ENCODE results near the gene GSTK1. TPM values are rescaled to one million over a fixed set of nuclear protein-coding genes. Genes with fewer than 3 reads are reported as not detected.

The GSTK1 gene
- total and polyA plus RNA-seq, 9 of the 15 experiments (the other 6 are each of a cell fraction or from before 2014, with no cell fraction given): 155 to 441 (median 233) TPM

GRCh38 chr7:143265017-143265693 lies 1.9 kb downstream of the GSTK1 start:
- Histone ChIP-seq H3K4me2 (ENCODE audit: insufficient read depth, low read length) (peak overlapping the region; percentile 86), H3K27me3 (ENCODE audit: control insufficient read depth in 2 of 2, insufficient read depth in 2 of 2, low read length in 2 of 2) (no peaks in the 10 kb centered on the region), H2AFZ (ENCODE audit: low read depth, low read length) (no peak overlapping the region), H3K79me2 (ENCODE audit: control insufficient read depth, insufficient read depth, low read length) (peaks cover 29% of the 10 kb centered on the region), H3K36me3 (ENCODE audit: control insufficient read depth, insufficient read depth, low read length) (peaks cover 58% of the 10 kb centered on the region), H3K9me1 (ENCODE audit: control insufficient read depth, insufficient read depth, low read length) (peaks cover 9% of the 10 kb centered on the region), H3K27ac (ENCODE audit: extremely low read depth, low read depth, low read length) (no peak overlapping the region), H4K20me1 (replicated peaks; ENCODE audit: control insufficient read depth, insufficient read depth, low read length) (0 out of 2 replicates have a peak, but pooled peaks cover 4% of the 10 kb centered on the region), H3K9ac (ENCODE audit: insufficient read depth in 1 of 2, low read depth in 2 of 2, low read length in 2 of 2) (peak overlapping the region in 1 of 2 experiments; percentile 96; a peak in 2 of 4 replicates), H3K4me3 (no peak overlapping the region), H3K4me1 (replicated peaks in 1 of 2; ENCODE audit: control insufficient read depth in 2 of 2, insufficient read depth in 2 of 2, low read length in 2 of 2) (peaks cover 24 to 31% of the 10 kb centered on the region in 2 experiments), H3K9me3 (replicated peaks; ENCODE audit: control insufficient read depth, insufficient read depth, low read depth, low read length) (no peaks in the 10 kb centered on the region)
- in situ Hi-C loops (cut with MboI) (no loop called here), intact Hi-C loops (cut with micrococcal nuclease) (no loop called here)
- CTCF ChIA-PET (ENCODE audit: low intra/inter-chr PET ratio): no interaction called here
- WGBS (ENCODE audit: insufficient coverage, low coverage, missing lambda C conversion rate): 81% methylated on average over 15 of the region's 15 CpGs
- TF ChIP-seq ZNF124 (CRISPR knock-in tag; IDR thresholded peaks at IDR 0.05) (no peak), SPI1 (IDR thresholded peaks at IDR 0.05; ENCODE audit: borderline replicate concordance, low read depth, low read length) (peak; percentile 79)
- TF ChIP-seq, protein P1, sequence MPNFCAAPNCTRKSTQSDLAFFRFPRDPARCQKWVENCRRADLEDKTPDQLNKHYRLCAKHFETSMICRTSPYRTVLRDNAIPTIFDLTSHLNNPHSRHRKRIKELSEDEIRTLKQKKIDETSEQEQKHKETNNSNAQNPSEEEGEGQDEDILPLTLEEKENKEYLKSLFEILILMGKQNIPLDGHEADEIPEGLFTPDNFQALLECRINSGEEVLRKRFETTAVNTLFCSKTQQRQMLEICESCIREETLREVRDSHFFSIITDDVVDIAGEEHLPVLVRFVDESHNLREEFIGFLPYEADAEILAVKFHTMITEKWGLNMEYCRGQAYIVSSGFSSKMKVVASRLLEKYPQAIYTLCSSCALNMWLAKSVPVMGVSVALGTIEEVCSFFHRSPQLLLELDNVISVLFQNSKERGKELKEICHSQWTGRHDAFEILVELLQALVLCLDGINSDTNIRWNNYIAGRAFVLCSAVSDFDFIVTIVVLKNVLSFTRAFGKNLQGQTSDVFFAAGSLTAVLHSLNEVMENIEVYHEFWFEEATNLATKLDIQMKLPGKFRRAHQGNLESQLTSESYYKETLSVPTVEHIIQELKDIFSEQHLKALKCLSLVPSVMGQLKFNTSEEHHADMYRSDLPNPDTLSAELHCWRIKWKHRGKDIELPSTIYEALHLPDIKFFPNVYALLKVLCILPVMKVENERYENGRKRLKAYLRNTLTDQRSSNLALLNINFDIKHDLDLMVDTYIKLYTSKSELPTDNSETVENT (CRISPR knock-in tag; IDR thresholded peaks at IDR 0.05): 0 out of 2 replicates have a peak, but pooled peaks have one; percentile 26
- BruUV-seq (replicated peaks): no TSS peak
- ATAC-seq: no peak
- POLR2A ChIA-PET: interaction anchor here (1.2 to 2.1 kb wide), 4 partner anchors 9 to 16 kb away, joined by 3 to 9 read pairs (median 6); no protein-coding TSS in a partner anchor
- no peak for FAIRE-seq
- DNase-seq (ENCODE audit: extremely low read depth in 1 of 4, low spot score in 3 of 4): no peak

All from K562 (cell line).